Liver (tissue), 9 donors: Measurements from ENCODE around the gene RPTOR. TPM values are rescaled to one million over a fixed set of nuclear protein-coding genes. Genes with fewer than 3 reads are reported as not detected.

Source experiments
- DNase-seq: peaks from one replicate; pipeline ENCODE4 v3.0.0-alpha.2; 2017; ENCODE audit warnings: low spot score
- H3K27ac ChIP-seq, 2 donors: one replicate each; pipeline ENCODE4 v1.7.0; 2013; ENCODE audit warnings: inconsistent platforms in 2 of 2, low read length in 2 of 2, control low read depth in 1 of 2, low read depth in 1 of 2, mild to moderate bottlenecking in 1 of 2
- H3K27me3 ChIP-seq, 4 donors: one replicate each; pipeline versions ENCODE4 v1.6.1 to v1.7.0; 2013; ENCODE audit warnings: low read length in 3 of 4, inconsistent platforms in 1 of 4, mild to moderate bottlenecking in 1 of 4, moderate library complexity in 1 of 4; ENCODE audit not compliant: control insufficient read depth in 4 of 4, insufficient read depth in 4 of 4
- H3K36me3 ChIP-seq, 4 donors: one replicate each; pipeline versions ENCODE4 v1.6.1 to v1.7.0; 2013; ENCODE audit warnings: low read length in 3 of 4, mild to moderate bottlenecking in 3 of 4, low read depth in 1 of 4, moderate library complexity in 1 of 4; ENCODE audit not compliant: control insufficient read depth in 4 of 4, insufficient read depth in 3 of 4
- H3K4me1 ChIP-seq, 4 donors: one replicate each; pipeline versions ENCODE4 v1.6.1 to v1.7.0; 2013; ENCODE audit warnings: low read length in 3 of 4, mild to moderate bottlenecking in 3 of 4, moderate library complexity in 1 of 4; ENCODE audit not compliant: control insufficient read depth in 4 of 4, insufficient read depth in 4 of 4
- H3K4me3 ChIP-seq, 3 donors: one replicate each; pipeline versions ENCODE4 v1.6.1 to v1.7.0; 2013; ENCODE audit warnings: low read length in 3 of 3, control low read depth in 1 of 3, low read depth in 1 of 3, mild to moderate bottlenecking in 1 of 3
- H3K9ac ChIP-seq, 2 donors: one replicate each; pipeline ENCODE4 v1.7.0; 2013; ENCODE audit warnings: low read length in 2 of 2, mild to moderate bottlenecking in 2 of 2, moderate library complexity in 2 of 2, control low read depth in 1 of 2, low read depth in 1 of 2
- H3K9me3 ChIP-seq, 4 donors: one replicate each; pipeline versions ENCODE4 v1.6.1 to v1.7.0; 2013; ENCODE audit warnings: low read length in 3 of 4; ENCODE audit not compliant: control insufficient read depth in 4 of 4
- CTCF ChIP-seq: fragments of 150-350 bp; IDR thresholded peaks from 2 replicates; pipeline ENCODE4 v1.5.1; 2017; ENCODE audit warnings: improper control_type of control experiment, low read depth, low read length; ENCODE audit not compliant: missing input control
- FOXA1 ChIP-seq: IDR thresholded peaks from 2 replicates; pipeline ENCODE4 v1.6.1; 2016; ENCODE audit warnings: antibody characterized with exemption
- HNF4G ChIP-seq: IDR thresholded peaks from 2 replicates; pipeline ENCODE4 v1.6.1; 2016; ENCODE audit warnings: antibody characterized with exemption
- MAX ChIP-seq: IDR thresholded peaks from 2 replicates; pipeline ENCODE4 v1.6.1; 2016; ENCODE audit warnings: antibody characterized with exemption
- NR2F2 ChIP-seq: IDR thresholded peaks from 2 replicates; pipeline ENCODE4 v1.6.1; 2016; ENCODE audit warnings: antibody characterized with exemption
- RXRA ChIP-seq, 2 donors: IDR thresholded peaks; 2 replicates each; pipeline ENCODE4 v1.6.1; 2017 to 2018; ENCODE audit warnings: antibody characterized with exemption in 2 of 2, mild to moderate bottlenecking in 1 of 2
- SP1 ChIP-seq: IDR thresholded peaks from 2 replicates; pipeline ENCODE4 v1.6.1; 2018; ENCODE audit warnings: antibody characterized with exemption, mild to moderate bottlenecking
- TAF1 ChIP-seq: conservative IDR thresholded peaks from 2 replicates; pipeline ENCODE4 v1.6.1; 2016; ENCODE audit warnings: antibody characterized with exemption, mild to moderate bottlenecking
- YY1 ChIP-seq: IDR thresholded peaks from 2 replicates; pipeline ENCODE4 v1.6.1; 2016; ENCODE audit warnings: antibody characterized with exemption, mild to moderate bottlenecking
- ZBTB33 ChIP-seq: IDR thresholded peaks from 2 replicates; pipeline ENCODE4 v1.6.1; 2016; ENCODE audit warnings: antibody characterized with exemption
- WGBS: extraction: QIAGEN DNeasy Blood & Tissue Kit; methylation state at CpG from one replicate; pipeline ENCODE4 v1.1.7; 2013; 5-methylcytosine and 5-hydroxymethylcytosine counted together
- polyA plus RNA-seq, 2 donors: library from polyadenylated mRNA; stranded (reverse) in 1 of 2; unstranded in 1 of 2; fragments of 200-250 nt in 1 of 2; fragments of >200 nt in 1 of 2; fragmentation: Nextera tagmentation in 1 of 2; extraction: Ambion mirVana in 1 of 2; gene quantifications; one replicate each; pipeline versions ENCODE4 v1.2.1 to v1.2.3, GENCODE V29; 2013 to 2015
- total RNA-seq, 2 donors: library from RNA; depleted of rRNA; stranded (reverse); fragments of >200 nt; gene quantifications; one replicate each; pipeline ENCODE4 v1.2.3, GENCODE V29; 2014
- TF ChIP-seq, protein P1 (sequence below): IDR thresholded peaks from 2 replicates; pipeline ENCODE4 v1.6.1; 2016; ENCODE audit warnings: antibody characterized with exemption, mild to moderate bottlenecking
- donor health status: healthy.
- donor health status: healthy.
- donor health status: healthy.
- donor health status: healthy.
- donor health status: healthy.

RPTOR gene
- total and polyA plus RNA-seq, 4 donors, result 4.8 to 25.4 (median 11.6) TPM

- H3K9ac ChIP-seq, result no peak overlapping the region
These were observed 443.4 kb downstream of the RPTOR start for GRCh38 chr17:80987941-80988461.

DNA sequence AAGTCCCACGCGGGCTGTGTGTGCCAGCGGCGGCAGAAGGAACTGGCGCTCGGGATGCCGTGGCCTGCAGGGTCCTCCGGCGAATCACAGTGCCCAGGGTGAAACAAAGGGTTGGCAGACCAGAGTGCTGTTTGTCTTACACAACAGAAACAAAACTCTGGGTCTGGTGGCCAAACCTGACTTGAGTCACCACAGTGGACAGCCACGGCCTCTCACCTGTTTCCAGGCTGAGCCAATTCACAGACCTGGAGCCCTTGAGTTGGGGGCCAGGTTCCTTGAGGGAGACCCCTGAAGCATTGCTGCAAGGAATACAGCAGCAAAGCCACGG lies 444.9 kb downstream of the RPTOR start:
- DNase-seq, result no peak
- TF ChIP-seq, protein P1, sequence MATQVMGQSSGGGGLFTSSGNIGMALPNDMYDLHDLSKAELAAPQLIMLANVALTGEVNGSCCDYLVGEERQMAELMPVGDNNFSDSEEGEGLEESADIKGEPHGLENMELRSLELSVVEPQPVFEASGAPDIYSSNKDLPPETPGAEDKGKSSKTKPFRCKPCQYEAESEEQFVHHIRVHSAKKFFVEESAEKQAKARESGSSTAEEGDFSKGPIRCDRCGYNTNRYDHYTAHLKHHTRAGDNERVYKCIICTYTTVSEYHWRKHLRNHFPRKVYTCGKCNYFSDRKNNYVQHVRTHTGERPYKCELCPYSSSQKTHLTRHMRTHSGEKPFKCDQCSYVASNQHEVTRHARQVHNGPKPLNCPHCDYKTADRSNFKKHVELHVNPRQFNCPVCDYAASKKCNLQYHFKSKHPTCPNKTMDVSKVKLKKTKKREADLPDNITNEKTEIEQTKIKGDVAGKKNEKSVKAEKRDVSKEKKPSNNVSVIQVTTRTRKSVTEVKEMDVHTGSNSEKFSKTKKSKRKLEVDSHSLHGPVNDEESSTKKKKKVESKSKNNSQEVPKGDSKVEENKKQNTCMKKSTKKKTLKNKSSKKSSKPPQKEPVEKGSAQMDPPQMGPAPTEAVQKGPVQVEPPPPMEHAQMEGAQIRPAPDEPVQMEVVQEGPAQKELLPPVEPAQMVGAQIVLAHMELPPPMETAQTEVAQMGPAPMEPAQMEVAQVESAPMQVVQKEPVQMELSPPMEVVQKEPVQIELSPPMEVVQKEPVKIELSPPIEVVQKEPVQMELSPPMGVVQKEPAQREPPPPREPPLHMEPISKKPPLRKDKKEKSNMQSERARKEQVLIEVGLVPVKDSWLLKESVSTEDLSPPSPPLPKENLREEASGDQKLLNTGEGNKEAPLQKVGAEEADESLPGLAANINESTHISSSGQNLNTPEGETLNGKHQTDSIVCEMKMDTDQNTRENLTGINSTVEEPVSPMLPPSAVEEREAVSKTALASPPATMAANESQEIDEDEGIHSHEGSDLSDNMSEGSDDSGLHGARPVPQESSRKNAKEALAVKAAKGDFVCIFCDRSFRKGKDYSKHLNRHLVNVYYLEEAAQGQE, result no peak
- TF ChIP-seq CTCF, result no peak
- TF ChIP-seq HNF4G, result no peak
- no peak for TF ChIP-seq NR2F2
- no peak for TF ChIP-seq SP1
- no peak for TF ChIP-seq TAF1
- no peak for TF ChIP-seq RXRA (IDR thresholded peaks at IDR 0.05)
- no peak for TF ChIP-seq YY1
- TF ChIP-seq FOXA1, result no peak
- no peak for TF ChIP-seq MAX
- no peak for TF ChIP-seq ZBTB33
- no peak overlapping the region for H3K9ac ChIP-seq
- no peak overlapping the region for H3K4me3 ChIP-seq
- no peaks in the 10 kb centered on the region for H3K27me3 ChIP-seq
- H3K27ac ChIP-seq, result no peak overlapping the region
- WGBS, result 44% methylated on average over 11 of the region's 11 CpGs
- no peaks in the 10 kb centered on the region for H3K9me3 ChIP-seq
- peaks cover 10 to 32% (median 23%) of the 10 kb centered on the region in 4 donors for H3K4me1 ChIP-seq
- no peaks in the 10 kb centered on the region for H3K36me3 ChIP-seq

More at GRCh38 chr17:80987941-80988461, 443.4 kb downstream of the RPTOR start:
- no peaks in the 10 kb centered on the region for H3K36me3 ChIP-seq
- TF ChIP-seq RXRA (IDR thresholded peaks at IDR 0.05), result no peak
- TF ChIP-seq CTCF, result no peak
- no peak for TF ChIP-seq NR2F2
- WGBS, result 63% methylated on average over 16 of the region's 16 CpGs
- no peak for DNase-seq
- H3K4me1 ChIP-seq, result peaks cover 4 to 19% (median 13%) of the 10 kb centered on the region in 4 donors
- no peaks in the 10 kb centered on the region for H3K9me3 ChIP-seq
- H3K27me3 ChIP-seq, result no peaks in the 10 kb centered on the region
- no peak overlapping the region for H3K4me3 ChIP-seq
- no peak overlapping the region for H3K27ac ChIP-seq
